Testis (tissue), 2 donors: ENCODE data around the gene CAD.

Experiments used
- CTCF ChIP-seq, 3 experiments: fragments of 450-650 bp in 2 of 3; fragments of 200-600 bp in 1 of 3; sonication (generic) in 1 of 3; IDR thresholded peaks; one replicate each; pipeline ENCODE4 v1.5.1; 2016 to 2019; ENCODE audit warnings: antibody characterized with exemption in 3 of 3, mild to moderate bottlenecking in 2 of 3, moderate library complexity in 1 of 3
- POLR2A ChIP-seq: fragments of 450-650 bp; IDR thresholded peaks from one replicate; pipeline ENCODE4 v1.6.1; 2017; ENCODE audit warnings: antibody characterized with exemption, mild to moderate bottlenecking, moderate library complexity

- TF ChIP-seq CTCF (IDR thresholded peaks at IDR 0.05) (no peak), POLR2A (no peak)
Measured at GRCh38 chr2:27205206-27205605, 12.0 kb upstream of the CAD start.
